ENCODE measurements around the gene ATIC. TPM values are rescaled to one million over a fixed set of nuclear protein-coding genes. Genes with fewer than 3 reads are reported as not detected.

ATIC gene
- polyA plus RNA-seq, 1 experiment, result 83.0 TPM

- no peak overlapping the region for H3K4me3 ChIP-seq (ENCODE audit: low read depth, low read length)
- DNase-seq (ENCODE audit: low read depth), result no peak
- ChIA-PET POLR2A (no interaction called here), CTCF (no interaction called here)
- H3K36me3 ChIP-seq (ENCODE audit: control insufficient read depth, insufficient read depth, low read length), result peaks cover 32% of the 10 kb centered on the region
- no peaks in the 10 kb centered on the region for H3K27me3 ChIP-seq (ENCODE audit: control insufficient read depth, insufficient read depth, low read length)
- TF ChIP-seq CTCF (IDR thresholded peaks at IDR 0.05; ENCODE audit: insufficient read depth, low read depth, low read length), result no peak
These were observed 51.2 kb downstream of the ATIC start for GRCh38 chr2:215363039-215363438.

GRCh38 chr2:215363461-215364156, 51.8 kb downstream of the ATIC start:
- POLR2A ChIA-PET, result no interaction called here
- H3K36me3 ChIP-seq (ENCODE audit: control insufficient read depth, insufficient read depth, low read length), result peaks cover 34% of the 10 kb centered on the region

GRCh38 chr2:215364157-215365155, 52.6 kb downstream of the ATIC start:
- CTCF ChIA-PET, result no interaction called here
- Histone ChIP-seq H3K4me3 (ENCODE audit: low read depth, low read length) (no peak overlapping the region), H3K36me3 (ENCODE audit: control insufficient read depth, insufficient read depth, low read length) (peaks cover 35% of the 10 kb centered on the region), H3K27me3 (ENCODE audit: control insufficient read depth, insufficient read depth, low read length) (no peaks in the 10 kb centered on the region)
- no peak for DNase-seq (ENCODE audit: low read depth)
- POLR2A ChIA-PET, result no interaction called here
- no peak for TF ChIP-seq CTCF (IDR thresholded peaks at IDR 0.05; ENCODE audit: insufficient read depth, low read depth, low read length)

More at GRCh38 chr2:215363461-215364156, 51.8 kb downstream of the ATIC start:
- no peaks in the 10 kb centered on the region for H3K27me3 ChIP-seq (ENCODE audit: control insufficient read depth, insufficient read depth, low read length)
- DNase-seq (ENCODE audit: low read depth), result no peak
- TF ChIP-seq CTCF (IDR thresholded peaks at IDR 0.05; ENCODE audit: insufficient read depth, low read depth, low read length), result no peak
- no peak overlapping the region for H3K4me3 ChIP-seq (ENCODE audit: low read depth, low read length)
- CTCF ChIA-PET, result no interaction called here

- Histone ChIP-seq H3K36me3 (ENCODE audit: control insufficient read depth, insufficient read depth, low read length) (peaks cover 36% of the 10 kb centered on the region), H3K4me3 (ENCODE audit: low read depth, low read length) (no peak overlapping the region), H3K27me3 (ENCODE audit: control insufficient read depth, insufficient read depth, low read length) (no peaks in the 10 kb centered on the region)
- CTCF ChIA-PET, result no interaction called here
- POLR2A ChIA-PET, result no interaction called here
- TF ChIP-seq CTCF (IDR thresholded peaks at IDR 0.05; ENCODE audit: insufficient read depth, low read depth, low read length), result no peak
- no peak for DNase-seq (ENCODE audit: low read depth)
These were observed 53.4 kb downstream of the ATIC start for GRCh38 chr2:215365184-215365658.

- ChIA-PET CTCF (interaction anchor here (1.1 kb wide), 1 partner anchor 12 kb away, joined by 3 read pairs; no protein-coding TSS in a partner anchor), POLR2A (no interaction called here)
- Histone ChIP-seq H3K27me3 (ENCODE audit: control insufficient read depth, insufficient read depth, low read length) (no peaks in the 10 kb centered on the region), H3K36me3 (ENCODE audit: control insufficient read depth, insufficient read depth, low read length) (peaks cover 39% of the 10 kb centered on the region), H3K4me3 (ENCODE audit: low read depth, low read length) (no peak overlapping the region)
- DNase-seq (ENCODE audit: low read depth), result no peak
- TF ChIP-seq CTCF (IDR thresholded peaks at IDR 0.05; ENCODE audit: insufficient read depth, low read depth, low read length), result no peak
These were observed 54.7 kb downstream of the ATIC start for GRCh38 chr2:215366440-215367032.

Measured in BJ (cell line).